ENCODE results near the gene WAS.

GRCh38 chrX:48648336-48648751, 35.3 kb upstream of the WAS start:
- TF ChIP-seq EZH2 (IDR thresholded peaks at IDR 0.05), result no peak
- no peak for TF ChIP-seq POLR2AphosphoS5 (IDR thresholded peaks at IDR 0.05; ENCODE audit: borderline replicate concordance, low read depth, low read length)
- no peak for TF ChIP-seq FOXP2 (optimal IDR thresholded peaks at IDR 0.05; ENCODE audit: control extremely low read depth, extremely low read length, insufficient read depth)
